GM12865 (cell line): ENCODE results near the gene EFHC2.
"Not testable (repeated sequence)": the region's sequence is repeated elsewhere in the genome, so short reads cannot be mapped to it uniquely, and the experiment has no call there.

ENCODE experiments used
- DNase-seq: peaks from one replicate; pipeline ENCODE4 v3.0.0; 2010; ENCODE audit warnings: low read depth
- H3K4me3 ChIP-seq: 2 replicates; pipeline ENCODE4 v1.5.1; 2011; ENCODE audit warnings: mild to moderate bottlenecking, low read depth, low read length, control low read depth
- TF ChIP-seq, protein P1 (sequence below): IDR thresholded peaks from 2 replicates; pipeline ENCODE4 v1.5.1; 2011; ENCODE audit warnings: low read length, control low read depth, low read depth, inconsistent platforms; ENCODE audit not compliant: insufficient read depth; ENCODE audit errors: missing control alignments

Gene EFHC2

DNA sequence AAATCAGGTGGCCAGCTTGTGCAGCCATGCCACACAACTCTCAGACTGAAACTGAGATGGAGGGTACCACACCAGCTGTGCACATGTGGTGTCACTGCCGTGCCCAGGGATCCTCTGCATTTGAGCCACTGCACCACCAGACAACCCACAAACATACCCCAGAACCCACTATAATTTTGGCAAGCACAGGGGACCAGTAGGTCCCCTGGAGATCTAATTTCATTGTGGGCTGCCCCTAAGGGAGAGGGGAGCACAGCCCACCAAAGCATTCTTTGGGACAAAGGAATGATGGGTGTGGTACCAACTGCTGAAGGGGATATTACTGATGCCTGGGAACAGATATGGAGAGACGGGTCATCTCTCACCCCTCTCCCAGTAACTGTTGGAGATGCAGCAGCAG is 140.9 kb downstream of the EFHC2 start:
- DNase-seq: no peak
- TF ChIP-seq, protein P1, sequence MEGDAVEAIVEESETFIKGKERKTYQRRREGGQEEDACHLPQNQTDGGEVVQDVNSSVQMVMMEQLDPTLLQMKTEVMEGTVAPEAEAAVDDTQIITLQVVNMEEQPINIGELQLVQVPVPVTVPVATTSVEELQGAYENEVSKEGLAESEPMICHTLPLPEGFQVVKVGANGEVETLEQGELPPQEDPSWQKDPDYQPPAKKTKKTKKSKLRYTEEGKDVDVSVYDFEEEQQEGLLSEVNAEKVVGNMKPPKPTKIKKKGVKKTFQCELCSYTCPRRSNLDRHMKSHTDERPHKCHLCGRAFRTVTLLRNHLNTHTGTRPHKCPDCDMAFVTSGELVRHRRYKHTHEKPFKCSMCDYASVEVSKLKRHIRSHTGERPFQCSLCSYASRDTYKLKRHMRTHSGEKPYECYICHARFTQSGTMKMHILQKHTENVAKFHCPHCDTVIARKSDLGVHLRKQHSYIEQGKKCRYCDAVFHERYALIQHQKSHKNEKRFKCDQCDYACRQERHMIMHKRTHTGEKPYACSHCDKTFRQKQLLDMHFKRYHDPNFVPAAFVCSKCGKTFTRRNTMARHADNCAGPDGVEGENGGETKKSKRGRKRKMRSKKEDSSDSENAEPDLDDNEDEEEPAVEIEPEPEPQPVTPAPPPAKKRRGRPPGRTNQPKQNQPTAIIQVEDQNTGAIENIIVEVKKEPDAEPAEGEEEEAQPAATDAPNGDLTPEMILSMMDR: no peak
- no peak overlapping the region for H3K4me3 ChIP-seq

DNA sequence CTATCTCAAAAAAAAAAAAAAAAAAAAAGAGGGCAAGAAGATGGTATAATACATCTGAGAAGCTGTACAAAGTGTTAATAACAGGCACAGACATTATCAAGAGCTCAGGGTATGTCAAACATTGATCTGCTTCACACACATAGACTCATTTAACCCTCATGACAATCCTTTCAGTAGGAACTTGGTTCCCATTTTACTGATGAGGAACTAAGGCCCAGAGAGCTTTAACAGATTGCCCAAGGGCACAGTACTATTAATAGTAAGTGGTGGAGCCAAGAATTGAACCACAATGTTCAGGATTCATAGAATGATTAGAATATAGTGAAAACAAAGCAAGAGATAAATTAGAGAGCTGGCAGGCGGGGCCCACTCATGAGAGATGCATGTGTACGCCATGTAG is 154.4 kb downstream of the EFHC2 start:
- H3K4me3 ChIP-seq: no peak overlapping the region
- TF ChIP-seq, protein P1: no peak

DNA sequence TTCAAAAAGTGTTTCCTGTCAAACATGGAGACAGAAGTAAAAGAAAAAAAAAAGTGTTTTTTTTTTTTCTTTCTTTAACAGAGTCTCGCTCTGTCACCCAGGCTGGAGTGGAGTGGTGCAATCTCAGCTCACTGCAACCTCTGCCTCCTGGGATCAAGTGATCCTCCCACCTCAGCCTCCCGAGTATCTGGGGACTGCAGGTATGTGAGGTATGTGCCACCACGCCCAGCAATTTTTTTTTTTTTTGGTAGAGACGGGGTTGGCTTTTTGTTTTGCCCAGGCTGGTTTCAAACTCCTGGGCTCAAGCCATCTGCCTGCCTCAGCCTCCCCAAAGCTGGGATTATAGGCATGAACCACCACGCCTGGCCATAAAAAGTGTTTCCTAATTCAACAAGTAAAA is 155.6 kb downstream of the EFHC2 start:
- DNase-seq, H3K4me3 ChIP-seq: not testable (repeated sequence)

More for the DNA sequence above, 154.4 kb downstream of the EFHC2 start:
- no peak for DNase-seq

DNA sequence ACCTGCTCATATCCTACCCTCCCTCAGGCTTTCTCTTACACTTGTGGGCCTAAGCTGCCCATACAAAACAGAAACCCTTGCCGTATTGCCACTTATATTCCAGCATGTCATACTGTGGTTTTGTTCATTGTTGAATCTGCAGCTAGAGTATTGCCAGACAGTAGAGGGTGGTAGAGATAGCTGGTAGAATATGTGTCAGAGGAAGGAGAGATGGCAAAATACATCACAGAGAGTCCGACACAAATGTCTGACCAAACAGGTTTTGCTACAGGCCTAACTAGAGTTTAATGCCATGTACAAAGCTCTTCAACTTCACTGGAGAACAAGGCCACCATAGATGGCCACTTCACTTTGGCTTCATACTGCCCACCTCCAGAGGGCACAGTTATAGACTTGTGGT is 160.1 kb downstream of the EFHC2 start:
- TF ChIP-seq, protein P1: no peak
- H3K4me3 ChIP-seq: no peak overlapping the region
- DNase-seq: no peak

DNA sequence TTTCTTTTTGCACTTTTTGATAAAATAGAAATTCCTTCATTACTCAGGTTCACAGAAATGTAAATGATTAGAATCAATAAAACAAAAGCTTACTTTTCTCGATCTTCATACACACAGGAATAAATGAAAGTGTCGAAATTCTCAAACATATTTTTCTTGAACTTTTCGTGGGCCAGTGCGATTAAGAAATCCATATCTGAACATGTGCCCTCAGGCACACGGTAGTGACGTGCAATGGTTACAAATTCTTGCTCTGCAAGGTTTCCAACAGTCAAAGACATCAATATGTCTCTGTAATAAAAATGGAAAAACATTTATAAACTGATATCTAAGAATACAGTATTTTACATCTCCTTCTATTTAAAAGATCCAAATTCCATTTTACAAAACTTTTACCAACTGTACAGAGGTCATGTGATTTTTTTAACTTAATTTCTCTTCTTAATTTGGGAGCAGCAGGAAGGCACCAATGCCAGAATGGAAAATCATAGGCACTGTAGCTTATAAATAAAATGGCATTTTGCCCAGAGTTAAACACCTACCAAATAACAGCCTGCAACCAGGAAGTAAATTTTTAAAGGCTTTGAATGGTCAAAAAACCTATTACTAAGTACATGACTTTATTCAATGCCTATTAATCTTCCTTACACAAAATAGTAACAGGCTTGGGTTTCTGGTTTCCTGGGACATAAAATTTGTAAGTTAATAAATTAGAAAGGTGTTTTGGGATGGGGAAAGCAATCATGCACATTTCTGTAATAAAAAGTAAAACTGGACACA is 165.0 kb downstream of the EFHC2 start:
- no peak for DNase-seq
- TF ChIP-seq, protein P1: no peak
- no peak overlapping the region for H3K4me3 ChIP-seq

DNA sequence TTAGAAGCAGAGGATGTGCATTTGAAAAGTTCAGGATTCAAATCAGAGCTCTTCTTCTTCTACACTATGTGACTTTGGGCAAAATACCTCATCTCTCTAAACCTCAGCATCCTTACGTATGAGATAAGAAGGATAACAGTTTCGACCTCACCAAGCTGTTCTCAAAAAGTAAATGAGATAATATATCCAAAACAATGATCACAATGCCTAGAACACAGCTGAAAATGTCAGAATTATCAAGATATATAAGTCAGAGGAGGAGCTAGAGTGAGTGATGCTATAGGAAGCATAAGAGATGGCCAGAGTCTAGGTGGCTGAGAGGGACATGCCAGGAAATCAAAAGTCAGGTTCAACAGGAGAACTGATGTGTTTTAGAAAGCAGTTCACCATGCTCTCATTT is 168.0 kb downstream of the EFHC2 start:
- no peak overlapping the region for H3K4me3 ChIP-seq
- DNase-seq: no peak
- TF ChIP-seq, protein P1: no peak

DNA sequence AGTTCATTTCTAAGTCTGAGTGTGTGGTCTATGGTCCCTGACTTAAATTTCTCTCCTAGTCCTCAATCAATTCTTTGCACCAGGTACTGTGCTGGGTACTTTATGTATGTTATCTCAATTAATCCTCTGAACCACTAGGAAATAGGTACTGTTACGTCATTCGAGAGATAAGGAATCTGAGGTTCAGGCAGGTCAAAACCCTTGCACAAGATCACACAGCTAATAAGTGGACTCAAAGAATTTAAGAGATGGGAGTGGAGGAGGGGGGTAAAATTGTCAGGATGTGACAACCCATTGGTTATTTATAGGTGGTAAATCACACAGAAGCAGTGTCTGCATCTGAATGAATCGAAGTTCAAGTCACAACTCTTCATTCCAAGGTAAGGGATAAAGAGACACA is 169.4 kb downstream of the EFHC2 start:
- no peak overlapping the region for H3K4me3 ChIP-seq
- TF ChIP-seq, protein P1: no peak
- no peak for DNase-seq
